Measurements from ENCODE around the gene DAPK1.
"Not testable (repeated sequence)": the region's sequence is repeated elsewhere in the genome, so short reads cannot be mapped to it uniquely, and the experiment has no call there.

DAPK1 gene

GRCh38 chr9:87498811-87499360, 1.2 kb downstream of the DAPK1 start:
- no peak for DNase-seq

- no peak for DNase-seq
Measured at GRCh38 chr9:87499424-87500017, 1.9 kb downstream of the DAPK1 start.

- DNase-seq, result no peak
Measured at GRCh38 chr9:87500491-87501270, 3.0 kb downstream of the DAPK1 start.

GRCh38 chr9:87501271-87501656, 3.6 kb downstream of the DAPK1 start:
- not testable (repeated sequence) for DNase-seq

- DNase-seq, result no peak
Measured at GRCh38 chr9:87501806-87502205, 4.1 kb downstream of the DAPK1 start.

GRCh38 chr9:87502391-87503221, 4.9 kb downstream of the DAPK1 start:
- DNase-seq, result no peak

- DNase-seq, result no peak
Measured at GRCh38 chr9:87503430-87503829, 5.8 kb downstream of the DAPK1 start.

- DNase-seq, result no peak
Measured at GRCh38 chr9:87503927-87504326, 6.3 kb downstream of the DAPK1 start.

GRCh38 chr9:87504938-87505337, 7.3 kb downstream of the DAPK1 start:
- DNase-seq, result no peak

GRCh38 chr9:87505869-87506678, 8.4 kb downstream of the DAPK1 start:
- no peak for DNase-seq

- no peak for DNase-seq
Measured at GRCh38 chr9:87507576-87507975, 9.9 kb downstream of the DAPK1 start.

GRCh38 chr9:87510252-87510683, 12.6 kb downstream of the DAPK1 start:
- DNase-seq, result no peak

- DNase-seq, result peak; percentile 17
Measured at GRCh38 chr9:87512311-87512710, 14.6 kb downstream of the DAPK1 start.

- no peak for DNase-seq
Measured at GRCh38 chr9:87513161-87513560, 15.5 kb downstream of the DAPK1 start.

- DNase-seq, result no peak
Measured at GRCh38 chr9:87513880-87514535, 16.3 kb downstream of the DAPK1 start.

GRCh38 chr9:87515006-87515405, 17.3 kb downstream of the DAPK1 start:
- no peak for DNase-seq

GRCh38 chr9:87515588-87516221, 18.0 kb downstream of the DAPK1 start:
- DNase-seq, result no peak

- DNase-seq, result no peak
Measured at GRCh38 chr9:87516222-87516925, 18.7 kb downstream of the DAPK1 start.

- no peak for DNase-seq
Measured at GRCh38 chr9:87516926-87517290, 19.2 kb downstream of the DAPK1 start.

GRCh38 chr9:87517732-87518131, 20.1 kb downstream of the DAPK1 start:
- DNase-seq, result no peak

Measured in midbrain (tissue), 1 donor.